ENCODE results near the gene FAM43A. TPM values are rescaled to one million over a fixed set of nuclear protein-coding genes. Genes with fewer than 3 reads are reported as not detected.

The FAM43A gene
- total and polyA plus RNA-seq, 9 of the 15 experiments (the other 6 are each of a cell fraction or from before 2014, with no cell fraction given), result 0.03 to 1.2 (median 0.21) TPM

GRCh38 chr3:194685718-194686413 lies at the start of gene FAM43A (continued):
- TF ChIP-seq, protein P1, sequence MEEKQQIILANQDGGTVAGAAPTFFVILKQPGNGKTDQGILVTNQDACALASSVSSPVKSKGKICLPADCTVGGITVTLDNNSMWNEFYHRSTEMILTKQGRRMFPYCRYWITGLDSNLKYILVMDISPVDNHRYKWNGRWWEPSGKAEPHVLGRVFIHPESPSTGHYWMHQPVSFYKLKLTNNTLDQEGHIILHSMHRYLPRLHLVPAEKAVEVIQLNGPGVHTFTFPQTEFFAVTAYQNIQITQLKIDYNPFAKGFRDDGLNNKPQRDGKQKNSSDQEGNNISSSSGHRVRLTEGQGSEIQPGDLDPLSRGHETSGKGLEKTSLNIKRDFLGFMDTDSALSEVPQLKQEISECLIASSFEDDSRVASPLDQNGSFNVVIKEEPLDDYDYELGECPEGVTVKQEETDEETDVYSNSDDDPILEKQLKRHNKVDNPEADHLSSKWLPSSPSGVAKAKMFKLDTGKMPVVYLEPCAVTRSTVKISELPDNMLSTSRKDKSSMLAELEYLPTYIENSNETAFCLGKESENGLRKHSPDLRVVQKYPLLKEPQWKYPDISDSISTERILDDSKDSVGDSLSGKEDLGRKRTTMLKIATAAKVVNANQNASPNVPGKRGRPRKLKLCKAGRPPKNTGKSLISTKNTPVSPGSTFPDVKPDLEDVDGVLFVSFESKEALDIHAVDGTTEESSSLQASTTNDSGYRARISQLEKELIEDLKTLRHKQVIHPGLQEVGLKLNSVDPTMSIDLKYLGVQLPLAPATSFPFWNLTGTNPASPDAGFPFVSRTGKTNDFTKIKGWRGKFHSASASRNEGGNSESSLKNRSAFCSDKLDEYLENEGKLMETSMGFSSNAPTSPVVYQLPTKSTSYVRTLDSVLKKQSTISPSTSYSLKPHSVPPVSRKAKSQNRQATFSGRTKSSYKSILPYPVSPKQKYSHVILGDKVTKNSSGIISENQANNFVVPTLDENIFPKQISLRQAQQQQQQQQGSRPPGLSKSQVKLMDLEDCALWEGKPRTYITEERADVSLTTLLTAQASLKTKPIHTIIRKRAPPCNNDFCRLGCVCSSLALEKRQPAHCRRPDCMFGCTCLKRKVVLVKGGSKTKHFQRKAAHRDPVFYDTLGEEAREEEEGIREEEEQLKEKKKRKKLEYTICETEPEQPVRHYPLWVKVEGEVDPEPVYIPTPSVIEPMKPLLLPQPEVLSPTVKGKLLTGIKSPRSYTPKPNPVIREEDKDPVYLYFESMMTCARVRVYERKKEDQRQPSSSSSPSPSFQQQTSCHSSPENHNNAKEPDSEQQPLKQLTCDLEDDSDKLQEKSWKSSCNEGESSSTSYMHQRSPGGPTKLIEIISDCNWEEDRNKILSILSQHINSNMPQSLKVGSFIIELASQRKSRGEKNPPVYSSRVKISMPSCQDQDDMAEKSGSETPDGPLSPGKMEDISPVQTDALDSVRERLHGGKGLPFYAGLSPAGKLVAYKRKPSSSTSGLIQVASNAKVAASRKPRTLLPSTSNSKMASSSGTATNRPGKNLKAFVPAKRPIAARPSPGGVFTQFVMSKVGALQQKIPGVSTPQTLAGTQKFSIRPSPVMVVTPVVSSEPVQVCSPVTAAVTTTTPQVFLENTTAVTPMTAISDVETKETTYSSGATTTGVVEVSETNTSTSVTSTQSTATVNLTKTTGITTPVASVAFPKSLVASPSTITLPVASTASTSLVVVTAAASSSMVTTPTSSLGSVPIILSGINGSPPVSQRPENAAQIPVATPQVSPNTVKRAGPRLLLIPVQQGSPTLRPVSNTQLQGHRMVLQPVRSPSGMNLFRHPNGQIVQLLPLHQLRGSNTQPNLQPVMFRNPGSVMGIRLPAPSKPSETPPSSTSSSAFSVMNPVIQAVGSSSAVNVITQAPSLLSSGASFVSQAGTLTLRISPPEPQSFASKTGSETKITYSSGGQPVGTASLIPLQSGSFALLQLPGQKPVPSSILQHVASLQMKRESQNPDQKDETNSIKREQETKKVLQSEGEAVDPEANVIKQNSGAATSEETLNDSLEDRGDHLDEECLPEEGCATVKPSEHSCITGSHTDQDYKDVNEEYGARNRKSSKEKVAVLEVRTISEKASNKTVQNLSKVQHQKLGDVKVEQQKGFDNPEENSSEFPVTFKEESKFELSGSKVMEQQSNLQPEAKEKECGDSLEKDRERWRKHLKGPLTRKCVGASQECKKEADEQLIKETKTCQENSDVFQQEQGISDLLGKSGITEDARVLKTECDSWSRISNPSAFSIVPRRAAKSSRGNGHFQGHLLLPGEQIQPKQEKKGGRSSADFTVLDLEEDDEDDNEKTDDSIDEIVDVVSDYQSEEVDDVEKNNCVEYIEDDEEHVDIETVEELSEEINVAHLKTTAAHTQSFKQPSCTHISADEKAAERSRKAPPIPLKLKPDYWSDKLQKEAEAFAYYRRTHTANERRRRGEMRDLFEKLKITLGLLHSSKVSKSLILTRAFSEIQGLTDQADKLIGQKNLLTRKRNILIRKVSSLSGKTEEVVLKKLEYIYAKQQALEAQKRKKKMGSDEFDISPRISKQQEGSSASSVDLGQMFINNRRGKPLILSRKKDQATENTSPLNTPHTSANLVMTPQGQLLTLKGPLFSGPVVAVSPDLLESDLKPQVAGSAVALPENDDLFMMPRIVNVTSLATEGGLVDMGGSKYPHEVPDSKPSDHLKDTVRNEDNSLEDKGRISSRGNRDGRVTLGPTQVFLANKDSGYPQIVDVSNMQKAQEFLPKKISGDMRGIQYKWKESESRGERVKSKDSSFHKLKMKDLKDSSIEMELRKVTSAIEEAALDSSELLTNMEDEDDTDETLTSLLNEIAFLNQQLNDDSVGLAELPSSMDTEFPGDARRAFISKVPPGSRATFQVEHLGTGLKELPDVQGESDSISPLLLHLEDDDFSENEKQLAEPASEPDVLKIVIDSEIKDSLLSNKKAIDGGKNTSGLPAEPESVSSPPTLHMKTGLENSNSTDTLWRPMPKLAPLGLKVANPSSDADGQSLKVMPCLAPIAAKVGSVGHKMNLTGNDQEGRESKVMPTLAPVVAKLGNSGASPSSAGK (IDR thresholded peaks at IDR 0.05), result peak; percentile 58; the same call in 1 of the 2 replicates
- TF ChIP-seq PTTG1 (tag; IDR thresholded peaks at IDR 0.05; ENCODE audit: low read depth) (no peak), FOXP4 (CRISPR knock-in tag; IDR thresholded peaks at IDR 0.05; ENCODE audit: borderline replicate concordance) (no peak), HINFP (tag; conservative IDR thresholded peaks at IDR 0.05; ENCODE audit: low read depth) (peak; percentile 82; the same call in 1 of the 2 replicates), HMG20B (CRISPR knock-in tag; IDR thresholded peaks at IDR 0.05) (no peak), TCFL5 (CRISPR knock-in tag; conservative IDR thresholded peaks at IDR 0.05) (no peak), NFYB (IDR thresholded peaks at IDR 0.05; ENCODE audit: extremely low read depth, insufficient read length) (peak; percentile 3), ZNF431 (CRISPR knock-in tag; IDR thresholded peaks at IDR 0.05) (no peak)
- TF ChIP-seq, protein P2, sequence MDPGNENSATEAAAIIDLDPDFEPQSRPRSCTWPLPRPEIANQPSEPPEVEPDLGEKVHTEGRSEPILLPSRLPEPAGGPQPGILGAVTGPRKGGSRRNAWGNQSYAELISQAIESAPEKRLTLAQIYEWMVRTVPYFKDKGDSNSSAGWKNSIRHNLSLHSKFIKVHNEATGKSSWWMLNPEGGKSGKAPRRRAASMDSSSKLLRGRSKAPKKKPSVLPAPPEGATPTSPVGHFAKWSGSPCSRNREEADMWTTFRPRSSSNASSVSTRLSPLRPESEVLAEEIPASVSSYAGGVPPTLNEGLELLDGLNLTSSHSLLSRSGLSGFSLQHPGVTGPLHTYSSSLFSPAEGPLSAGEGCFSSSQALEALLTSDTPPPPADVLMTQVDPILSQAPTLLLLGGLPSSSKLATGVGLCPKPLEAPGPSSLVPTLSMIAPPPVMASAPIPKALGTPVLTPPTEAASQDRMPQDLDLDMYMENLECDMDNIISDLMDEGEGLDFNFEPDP (CRISPR knock-in tag; IDR thresholded peaks at IDR 0.05), result no peak

Data from K562 (cell line).